ENCODE data around the gene UBE3D.
"Not testable (repeated sequence)": the region's sequence is repeated elsewhere in the genome, so short reads cannot be mapped to it uniquely, and the experiment has no call there.

Gene UBE3D

GRCh38 chr6:82906951-82907350 lies 158.7 kb downstream of the UBE3D start:
- peak; percentile 70 for DNase-seq

- no peak for DNase-seq
Measured at GRCh38 chr6:82906489-82906888, 159.2 kb downstream of the UBE3D start.

GRCh38 chr6:82904860-82905259 lies 160.8 kb downstream of the UBE3D start:
- DNase-seq = no peak

GRCh38 chr6:82904257-82904656 lies 161.4 kb downstream of the UBE3D start:
- DNase-seq = no peak

- no peak for DNase-seq
Measured at GRCh38 chr6:82902290-82902689, 163.4 kb downstream of the UBE3D start.

GRCh38 chr6:82894653-82895259 lies 170.9 kb downstream of the UBE3D start:
- no peak for DNase-seq

GRCh38 chr6:82893889-82894652 lies 171.6 kb downstream of the UBE3D start:
- DNase-seq = no peak

GRCh38 chr6:82891503-82891902 lies 174.1 kb downstream of the UBE3D start:
- DNase-seq = not testable (repeated sequence)

- DNase-seq = no peak
Measured at GRCh38 chr6:82891076-82891475, 174.6 kb downstream of the UBE3D start.

- no peak for DNase-seq
Measured at GRCh38 chr6:82890240-82890639, 175.4 kb downstream of the UBE3D start.

- DNase-seq = no peak
Measured at GRCh38 chr6:82889143-82889542, 176.5 kb downstream of the UBE3D start.

GRCh38 chr6:82882363-82883023 lies 183.1 kb downstream of the UBE3D start:
- no peak for DNase-seq

GRCh38 chr6:82881519-82881918 lies 184.1 kb downstream of the UBE3D start:
- DNase-seq = no peak

- DNase-seq = no peak
Measured at GRCh38 chr6:82878812-82879211, 186.8 kb downstream of the UBE3D start.

GRCh38 chr6:82877213-82878195 lies 188.1 kb downstream of the UBE3D start:
- DNase-seq = no peak

- DNase-seq = no peak
Measured at GRCh38 chr6:82875573-82876185, 190.0 kb downstream of the UBE3D start.

- peak; percentile 71 for DNase-seq
Measured at GRCh38 chr6:82874867-82875266, 190.8 kb downstream of the UBE3D start.

- DNase-seq = no peak
Measured at GRCh38 chr6:82872185-82872584, 193.5 kb downstream of the UBE3D start.

GRCh38 chr6:82870582-82871172 lies 195.0 kb downstream of the UBE3D start:
- no peak for DNase-seq

- DNase-seq = no peak
Measured at GRCh38 chr6:82869493-82869892, 196.1 kb downstream of the UBE3D start.

GRCh38 chr6:82867946-82868345 lies 197.7 kb downstream of the UBE3D start:
- no peak for DNase-seq

GRCh38 chr6:82866446-82866845 lies 199.2 kb downstream of the UBE3D start:
- no peak for DNase-seq
